Glomerular endothelial cell (primary cell): ENCODE results near the gene AOPEP. TPM values are rescaled to one million over a fixed set of nuclear protein-coding genes. Genes with fewer than 3 reads are reported as not detected.
"Not testable (repeated sequence)": the region's sequence is repeated elsewhere in the genome, so short reads cannot be mapped to it uniquely, and the experiment has no call there.

Source experiments
- DNase-seq: peaks from one replicate; pipeline ENCODE4 v3.0.0-alpha.2; 2011; ENCODE audit warnings: low read depth, low spot score; ENCODE audit errors: extremely low read depth
- total RNA-seq: library from RNA; depleted of rRNA; stranded (reverse); fragments of >200 nt; gene quantifications from 2 replicates; pipeline ENCODE4 v1.2.3, GENCODE V29; 2015

Gene AOPEP
- total RNA-seq, 1 donor from 2014 or later: 20.7 TPM

GRCh38 chr9:95004411-95005277 lies 278.1 kb downstream of the AOPEP start:
- no peak for DNase-seq

GRCh38 chr9:95005278-95006143 lies 279.0 kb downstream of the AOPEP start:
- no peak for DNase-seq

- DNase-seq: no peak
Observed at GRCh38 chr9:95007226-95007869, 280.8 kb downstream of the AOPEP start.

GRCh38 chr9:95008151-95008771 lies 281.8 kb downstream of the AOPEP start:
- no peak for DNase-seq

GRCh38 chr9:95009459-95009858 lies 283.0 kb downstream of the AOPEP start:
- no peak for DNase-seq

GRCh38 chr9:95010431-95010838 lies 283.9 kb downstream of the AOPEP start:
- DNase-seq: no peak

GRCh38 chr9:95012035-95012708 lies 285.7 kb downstream of the AOPEP start:
- DNase-seq: no peak

GRCh38 chr9:95012902-95013301 lies 286.4 kb downstream of the AOPEP start:
- no peak for DNase-seq

- DNase-seq: no peak
Observed at GRCh38 chr9:95014917-95015316, 288.4 kb downstream of the AOPEP start.

- DNase-seq: no peak
Observed at GRCh38 chr9:95015569-95015968, 289.1 kb downstream of the AOPEP start.

GRCh38 chr9:95017062-95017461 lies 290.6 kb downstream of the AOPEP start:
- no peak for DNase-seq

GRCh38 chr9:95017661-95018060 lies 291.2 kb downstream of the AOPEP start:
- DNase-seq: no peak

GRCh38 chr9:95018099-95018936 lies 291.8 kb downstream of the AOPEP start:
- no peak for DNase-seq

- DNase-seq: not testable (repeated sequence)
Observed at GRCh38 chr9:95020644-95021043, 294.1 kb downstream of the AOPEP start.

- DNase-seq: no peak
Observed at GRCh38 chr9:95021166-95021886, 294.8 kb downstream of the AOPEP start.

GRCh38 chr9:95022657-95023056 lies 296.2 kb downstream of the AOPEP start:
- no peak for DNase-seq

- no peak for DNase-seq
Observed at GRCh38 chr9:95023217-95024003, 296.9 kb downstream of the AOPEP start.
